H1 (cell line): Measurements from ENCODE around the gene WFIKKN1. TPM values are rescaled to one million over a fixed set of nuclear protein-coding genes. Genes with fewer than 3 reads are reported as not detected.

Source experiments
- CTCF ChIA-PET: fragments of 300-600 bp; sonication (Branson Sonifier 250); formaldehyde crosslinking; loops from one replicate; lab custom pipeline; 2021; ENCODE audit not compliant: partially characterized antibody; lab: Charles Lee
- POLR2A ChIA-PET: fragments of 300-600 bp; sonication (Branson Sonifier 250); formaldehyde crosslinking; loops from one replicate; lab custom pipeline; 2021; ENCODE audit warnings: inconsistent platforms; ENCODE audit not compliant: partially characterized antibody; lab: Charles Lee
- DNase-seq, 2 experiments: peaks; one replicate each; pipeline versions ENCODE4 v3.0.0 to v3.0.0-alpha.2; 2010 to 2022; ENCODE audit warnings: low spot score in 2 of 2, low read depth in 1 of 2, mixed read lengths in 1 of 2
- FAIRE-seq: peaks from 2 replicates; lab custom pipeline; 2011; peaks lifted over from hg19 to GRCh38; lab: Jason Lieb, UNC
- H2AFZ ChIP-seq: 2 replicates; pipeline ENCODE4 v1.8.1; 2012; ENCODE audit warnings: low read length, inconsistent platforms
- H2AK5ac ChIP-seq: 2 replicates; pipeline ENCODE4 v1.6.1; 2013; ENCODE audit warnings: low read depth, low read length
- H2BK120ac ChIP-seq: replicated peaks from 2 replicates; pipeline ENCODE3; 2013; ENCODE audit warnings: low read depth, low read length, inconsistent platforms
- H2BK12ac ChIP-seq: 2 replicates; pipeline ENCODE4 v1.6.1; 2013; ENCODE audit warnings: low read depth, low read length
- H2BK15ac ChIP-seq: 2 replicates; pipeline ENCODE4 v1.6.1; 2013; ENCODE audit warnings: low read length
- H2BK20ac ChIP-seq: 2 replicates; pipeline ENCODE4 v1.6.1; 2013; ENCODE audit warnings: low read length
- H2BK5ac ChIP-seq: 2 replicates; pipeline ENCODE4 v1.6.1; 2013; ENCODE audit warnings: low read depth, low read length
- H3K14ac ChIP-seq: 2 replicates; pipeline ENCODE4 v1.6.1; 2013; ENCODE audit warnings: inconsistent platforms; ENCODE audit not compliant: insufficient read length
- H3K18ac ChIP-seq: 2 replicates; pipeline ENCODE4 v1.6.1; 2013; ENCODE audit warnings: low read length; ENCODE audit errors: extremely low read depth
- H3K23ac ChIP-seq: 2 replicates; pipeline ENCODE4 v1.6.1; 2013; ENCODE audit warnings: inconsistent platforms; ENCODE audit not compliant: insufficient read length
- H3K23me2 ChIP-seq: 2 replicates; pipeline ENCODE4 v1.6.1; 2013; ENCODE audit warnings: low read depth, low read length
- H3K27ac ChIP-seq: 2 replicates; pipeline ENCODE4 v1.6.1; 2011; ENCODE audit warnings: low read depth, low read length, inconsistent platforms
- H3K27me3 ChIP-seq, 4 experiments: replicated peaks in 1 of 4; 1 replicate in 1 of 4; 2 replicates in 3 of 4; pipeline versions ENCODE4 v1.6.1 to v1.8.1; 2011 to 2013; ENCODE audit warnings: low read length in 3 of 4, mild to moderate bottlenecking in 3 of 4, inconsistent platforms in 2 of 4, mixed read lengths in 2 of 4, moderate library complexity in 1 of 4; ENCODE audit not compliant: control insufficient read depth in 3 of 4, insufficient read depth in 3 of 4; ENCODE audit errors: extremely low read depth in 1 of 4
- H3K36me3 ChIP-seq, 4 experiments: 2 replicates each; pipeline versions ENCODE4 v1.6.1 to v1.8.1; 2011 to 2013; ENCODE audit warnings: mild to moderate bottlenecking in 4 of 4, low read length in 3 of 4, moderate library complexity in 2 of 4, control low read depth in 1 of 4, inconsistent platforms in 1 of 4; ENCODE audit not compliant: insufficient read depth in 4 of 4, control insufficient read depth in 2 of 4
- H3K4ac ChIP-seq: replicated peaks from 2 replicates; pipeline ENCODE3; 2013; ENCODE audit warnings: low read length, low read depth, mixed read lengths, inconsistent platforms; ENCODE audit not compliant: insufficient read length
- H3K4me1 ChIP-seq, 4 experiments: replicated peaks in 1 of 4; 1 replicate in 1 of 4; 2 replicates in 3 of 4; pipeline versions ENCODE4 v1.6.1 to v1.8.1; 2011 to 2013; ENCODE audit warnings: low read length in 3 of 4, inconsistent platforms in 2 of 4, mixed read lengths in 1 of 4; ENCODE audit not compliant: insufficient read depth in 4 of 4, control insufficient read depth in 3 of 4
- H3K4me2 ChIP-seq, 2 experiments: 2 replicates each; pipeline versions ENCODE4 v1.6.1 to v1.8.1; 2011 to 2013; ENCODE audit warnings: low read depth in 2 of 2, low read length in 2 of 2, control low read depth in 1 of 2, inconsistent platforms in 1 of 2, mild to moderate bottlenecking in 1 of 2; ENCODE audit not compliant: insufficient read depth in 1 of 2
- H3K4me3 ChIP-seq, 4 experiments: fragments of 200-600, 300-600 bp in 1 of 4; sonication (generic), shearing (Covaris generic), sonication (Bioruptor Twin) in 1 of 4; 2 replicates each; pipeline versions ENCODE4 v1.5.1 to v1.8.1; 2011 to 2016; ENCODE audit warnings: low read length in 4 of 4, low read depth in 3 of 4, control low read depth in 2 of 4, inconsistent platforms in 2 of 4, mild to moderate bottlenecking in 2 of 4, mixed read lengths in 1 of 4, moderate library complexity in 1 of 4; ENCODE audit not compliant: insufficient read depth in 2 of 4; ENCODE audit errors: extremely low read depth in 1 of 4
- H3K56ac ChIP-seq: replicated peaks from 2 replicates; pipeline ENCODE3; 2013; ENCODE audit warnings: low read depth, mild to moderate bottlenecking, mixed read lengths, low read length, inconsistent platforms; ENCODE audit not compliant: insufficient read length
- H3K79me1 ChIP-seq: 2 replicates; pipeline ENCODE4 v1.6.1; 2013; ENCODE audit warnings: low read depth, low read length, control low read depth
- H3K79me2 ChIP-seq, 2 experiments: 2 replicates each; pipeline versions ENCODE4 v1.6.1 to v1.8.1; 2012 to 2013; ENCODE audit warnings: low read length in 2 of 2, mild to moderate bottlenecking in 2 of 2, inconsistent platforms in 1 of 2; ENCODE audit not compliant: insufficient read depth in 2 of 2, control insufficient read depth in 1 of 2
- H3K9ac ChIP-seq, 4 experiments: replicated peaks in 1 of 4; 1 replicate in 1 of 4; 2 replicates in 3 of 4; pipeline versions ENCODE4 v1.6.1 to v1.8.1; 2011 to 2013; ENCODE audit warnings: low read depth in 3 of 4, low read length in 3 of 4, control low read depth in 2 of 4, mild to moderate bottlenecking in 2 of 4, moderate library complexity in 2 of 4, inconsistent platforms in 1 of 4; ENCODE audit errors: extremely low read depth in 1 of 4
- H3K9me3 ChIP-seq, 2 experiments: 2 replicates each; pipeline versions ENCODE4 v1.6.1 to v1.8.1; 2012 to 2013; ENCODE audit warnings: mild to moderate bottlenecking in 2 of 2, moderate library complexity in 2 of 2, control low read depth in 1 of 2, inconsistent platforms in 1 of 2, low read depth in 1 of 2, low read length in 1 of 2, mixed read lengths in 1 of 2; ENCODE audit not compliant: insufficient read depth in 2 of 2
- H4K20me1 ChIP-seq, 2 experiments: replicated peaks in 1 of 2; 2 replicates each; pipeline versions ENCODE3 to v1.8.1; 2011 to 2013; ENCODE audit warnings: inconsistent platforms in 2 of 2, low read length in 2 of 2, mild to moderate bottlenecking in 1 of 2; ENCODE audit not compliant: insufficient read depth in 2 of 2, control insufficient read depth in 1 of 2
- H4K5ac ChIP-seq: 2 replicates; pipeline ENCODE4 v1.6.1; 2013; ENCODE audit warnings: low read length, low read depth, mixed read lengths, inconsistent platforms; ENCODE audit not compliant: insufficient read length
- H4K8ac ChIP-seq: 2 replicates; pipeline ENCODE4 v1.8.0; 2013; ENCODE audit warnings: mild to moderate bottlenecking, moderate library complexity, low read length, inconsistent platforms; ENCODE audit not compliant: insufficient read depth; ENCODE audit errors: extremely low read depth
- H4K91ac ChIP-seq: replicated peaks from 2 replicates; pipeline ENCODE3; 2013; ENCODE audit warnings: low read length, mixed read lengths, inconsistent platforms; ENCODE audit not compliant: insufficient read length
- CBX5 ChIP-seq: fragments of 300-800, 300-1000 bp; sonication (generic); IDR thresholded peaks from 2 replicates; pipeline ENCODE4 v1.7.1; 2016; ENCODE audit warnings: antibody characterized with exemption, low read length, low read depth
- EZH2 ChIP-seq: fragments of 200-600 bp; sonication (generic); IDR thresholded peaks from 2 replicates; pipeline ENCODE4 v1.7.1; 2012; ENCODE audit warnings: low read depth, mild to moderate bottlenecking, moderate library complexity, low read length, inconsistent platforms; ENCODE audit not compliant: severe bottlenecking
- GABPA ChIP-seq: IDR thresholded peaks from 2 replicates; pipeline ENCODE4 v1.6.1; 2011; ENCODE audit warnings: mild to moderate bottlenecking, low read length, moderate library complexity, borderline replicate concordance; ENCODE audit not compliant: insufficient read depth
- GTF2F1 ChIP-seq: IDR thresholded peaks from 2 replicates; pipeline ENCODE4 v1.6.1; 2012; ENCODE audit warnings: low read depth, low read length, improper control_type of control experiment, borderline replicate concordance
- JUN ChIP-seq: IDR thresholded peaks from 2 replicates; pipeline ENCODE4 v1.6.1; 2011; ENCODE audit warnings: low read depth, mild to moderate bottlenecking, improper control_type of control experiment, low read length
- KDM1A ChIP-seq: fragments of 200-600, 300-600 bp; sonication (generic); IDR thresholded peaks from 2 replicates; pipeline ENCODE4 v1.7.1; 2016; ENCODE audit warnings: mild to moderate bottlenecking, low read length, borderline replicate concordance
- RAD21 ChIP-seq, 2 experiments: IDR thresholded peaks in 1 of 2; conservative IDR thresholded peaks in 1 of 2; 2 replicates each; pipeline ENCODE4 v1.6.1; 2011; ENCODE audit warnings: low read depth in 2 of 2, low read length in 2 of 2, improper control_type of control experiment in 1 of 2, inconsistent platforms in 1 of 2, mild to moderate bottlenecking in 1 of 2, moderate library complexity in 1 of 2
- SP1 ChIP-seq: IDR thresholded peaks from 2 replicates; pipeline ENCODE4 v1.6.1; 2011; ENCODE audit warnings: low read depth, low read length
- SP4 ChIP-seq: IDR thresholded peaks from 2 replicates; pipeline ENCODE4 v1.6.1; 2012; ENCODE audit warnings: low read length, inconsistent platforms
- SUZ12 ChIP-seq: fragments of 200-600 bp; sonication (generic); IDR thresholded peaks from 2 replicates; pipeline ENCODE4 v1.6.1; 2012; ENCODE audit warnings: mild to moderate bottlenecking, inconsistent platforms, low read length, moderate library complexity, mixed read lengths
- WGBS, 2 experiments: shearing (Covaris generic) in 1 of 2; methylation state at CpG; one replicate each; pipeline versions ENCODE4 v1.1.6 to v1.1.7; 2013 to 2015; ENCODE audit warnings: low lambda C conversion rate in 2 of 2, mixed read lengths in 2 of 2, inconsistent platforms in 1 of 2, low coverage in 1 of 2, missing lambda C conversion rate in 1 of 2; ENCODE audit not compliant: insufficient replicate concordance in 2 of 2, insufficient coverage in 1 of 2, insufficient read length in 1 of 2; ENCODE audit errors: extremely low coverage in 1 of 2, missing lambda C conversion rate in 1 of 2; 5-methylcytosine and 5-hydroxymethylcytosine counted together
- polyA plus RNA-seq, 7 experiments: library from polyadenylated mRNA; depleted of rRNA in 3 of 7; stranded (reverse) in 5 of 7; unstranded in 2 of 7; fragments of >200 nt in 5 of 7; fragments of 200-250 nt in 2 of 7; gene quantifications; 1 replicate in 5 of 7; 2 replicates in 1 of 7; 4 replicates in 1 of 7; pipeline versions ENCODE4 v1.2.1 to v1.2.3, GENCODE V29; 2011 to 2013; ENCODE audit warnings: missing spikeins in 2 of 7, mixed read lengths in 2 of 7
- total RNA-seq: library from RNA; stranded (reverse); fragmentation: NEBNext Ultra II Directional; extraction: Animal tissue kit (Norgen Biotek cat#: 25700); gene quantifications from 2 replicates; pipeline ENCODE4 v1.2.1, GENCODE V29; 2021

WFIKKN1 gene
- total and polyA plus RNA-seq, 2 of the 8 experiments (the other 6 are each of a cell fraction or from before 2014, with no cell fraction given): 11.4 to 15.8 TPM

- H3K36me3 ChIP-seq: peaks cover 0 to 21% (median 3%) of the 10 kb centered on the region in 4 experiments; a peak in 4 of 8 replicates
- H3K18ac ChIP-seq: no peak overlapping the region
- H2BK15ac ChIP-seq: no peak overlapping the region
- WGBS, 2 experiments: 90% methylated on average over 50 of the region's 67 CpGs; no CpG with 5 or more reads in 1 of the 2 experiments
- no peak overlapping the region for H3K4me3 ChIP-seq
- peaks cover 0 to 34% (median 25%) of the 10 kb centered on the region in 4 experiments; a peak in 6 of 7 replicates for H3K4me1 ChIP-seq
- FAIRE-seq (no peak), DNase-seq (no peak)
- peaks cover 8% of the 10 kb centered on the region; the same call in 1 of the 2 replicates for H3K23me2 ChIP-seq
- ChIA-PET POLR2A (interaction anchor here (0.7 to 2.2 kb wide), 5 partner anchors 11 to 232 kb away, joined by 3 to 5 read pairs (median 4); no protein-coding TSS in a partner anchor), CTCF (interaction anchor here (0.7 kb wide), 1 partner anchor 13 kb away, joined by 3 read pairs; no protein-coding TSS in a partner anchor)
- H2AFZ ChIP-seq: no peak overlapping the region
- no peak overlapping the region for H2BK120ac ChIP-seq
- peaks cover 0 to 6% of the 10 kb centered on the region in 2 experiments; a peak in 1 of 4 replicates for H3K79me2 ChIP-seq
- H3K56ac ChIP-seq: no peak overlapping the region
- no peak overlapping the region for H3K4me2 ChIP-seq
- H3K14ac ChIP-seq: no peak overlapping the region
- H4K8ac ChIP-seq: peak overlapping the region; percentile 4
- peaks cover 3 to 10% of the 10 kb centered on the region in 2 experiments for H4K20me1 ChIP-seq
- no peak overlapping the region for H3K27ac ChIP-seq
- H3K23ac ChIP-seq: no peak overlapping the region
- no peak for TF ChIP-seq EZH2
- TF ChIP-seq RAD21 (IDR thresholded peaks at IDR 0.05 in 1 of 2, conservative IDR thresholded peaks at IDR 0.05 in 1 of 2; ENCODE audit: low read depth in 2 of 2, low read length in 2 of 2): no peak
- TF ChIP-seq SP4: no peak
- TF ChIP-seq GABPA: no peak
- TF ChIP-seq CBX5: no peak
- no peak for TF ChIP-seq KDM1A
- no peak for TF ChIP-seq GTF2F1
- TF ChIP-seq JUN: no peak
- no peak for TF ChIP-seq SUZ12
- TF ChIP-seq SP1: no peak
- no peak overlapping the region for H2AK5ac ChIP-seq
- H2BK5ac ChIP-seq: no peak overlapping the region
- H3K9me3 ChIP-seq: no peaks in the 10 kb centered on the region
- H3K4ac ChIP-seq: no peak overlapping the region
- H4K5ac ChIP-seq: no peak overlapping the region
- no peak overlapping the region for H3K9ac ChIP-seq
- H3K79me1 ChIP-seq: no peaks in the 10 kb centered on the region
- no peak overlapping the region for H4K91ac ChIP-seq
- H2BK12ac ChIP-seq: no peak overlapping the region
- no peaks in the 10 kb centered on the region for H3K27me3 ChIP-seq
- no peak overlapping the region for H2BK20ac ChIP-seq
Observed at GRCh38 chr16:632486-633335, 1.9 kb downstream of the WFIKKN1 start.
